ENCODE results near the gene DERA. TPM values are rescaled to one million over a fixed set of nuclear protein-coding genes. Genes with fewer than 3 reads are reported as not detected.
"Not testable (repeated sequence)": the region's sequence is repeated elsewhere in the genome, so short reads cannot be mapped to it uniquely, and the experiment has no call there.

DERA gene
- total RNA-seq, 1 donor from 2014 or later, result 5.6 TPM

DNA sequence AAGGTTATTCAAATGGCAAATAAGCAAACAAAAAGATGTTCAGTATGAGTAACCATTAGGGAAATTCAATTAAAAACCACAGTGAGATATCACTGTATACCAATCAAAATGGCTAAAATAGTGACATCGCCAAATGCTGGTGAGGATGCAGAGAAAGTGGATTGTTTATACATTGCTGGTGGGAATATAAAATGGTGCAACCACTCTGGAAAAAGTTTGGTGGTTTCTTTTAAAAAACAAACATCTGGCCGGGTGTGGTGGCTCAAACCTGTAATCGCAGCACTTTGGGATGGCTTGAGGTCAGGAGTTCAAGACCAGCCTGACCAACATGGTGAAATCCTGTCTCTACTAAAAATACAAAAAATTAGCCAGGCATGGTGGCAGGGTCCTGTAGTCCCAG lies 42.9 kb upstream of the DERA start:
- Histone ChIP-seq H3K4me1 (no peaks in the 10 kb centered on the region), H3K27ac (no peak overlapping the region), H3K9me3 (no peaks in the 10 kb centered on the region), H3K4me3 (no peak overlapping the region), H3K36me3 (no peaks in the 10 kb centered on the region), H3K27me3 (no peaks in the 10 kb centered on the region)
- no peak for DNase-seq (ENCODE audit: low spot score in 2 of 2)
- TF ChIP-seq, protein P1, sequence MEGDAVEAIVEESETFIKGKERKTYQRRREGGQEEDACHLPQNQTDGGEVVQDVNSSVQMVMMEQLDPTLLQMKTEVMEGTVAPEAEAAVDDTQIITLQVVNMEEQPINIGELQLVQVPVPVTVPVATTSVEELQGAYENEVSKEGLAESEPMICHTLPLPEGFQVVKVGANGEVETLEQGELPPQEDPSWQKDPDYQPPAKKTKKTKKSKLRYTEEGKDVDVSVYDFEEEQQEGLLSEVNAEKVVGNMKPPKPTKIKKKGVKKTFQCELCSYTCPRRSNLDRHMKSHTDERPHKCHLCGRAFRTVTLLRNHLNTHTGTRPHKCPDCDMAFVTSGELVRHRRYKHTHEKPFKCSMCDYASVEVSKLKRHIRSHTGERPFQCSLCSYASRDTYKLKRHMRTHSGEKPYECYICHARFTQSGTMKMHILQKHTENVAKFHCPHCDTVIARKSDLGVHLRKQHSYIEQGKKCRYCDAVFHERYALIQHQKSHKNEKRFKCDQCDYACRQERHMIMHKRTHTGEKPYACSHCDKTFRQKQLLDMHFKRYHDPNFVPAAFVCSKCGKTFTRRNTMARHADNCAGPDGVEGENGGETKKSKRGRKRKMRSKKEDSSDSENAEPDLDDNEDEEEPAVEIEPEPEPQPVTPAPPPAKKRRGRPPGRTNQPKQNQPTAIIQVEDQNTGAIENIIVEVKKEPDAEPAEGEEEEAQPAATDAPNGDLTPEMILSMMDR (IDR thresholded peaks at IDR 0.05), result no peak
- intact Hi-C loops (cut with DNase I), result no loop called here

DNA sequence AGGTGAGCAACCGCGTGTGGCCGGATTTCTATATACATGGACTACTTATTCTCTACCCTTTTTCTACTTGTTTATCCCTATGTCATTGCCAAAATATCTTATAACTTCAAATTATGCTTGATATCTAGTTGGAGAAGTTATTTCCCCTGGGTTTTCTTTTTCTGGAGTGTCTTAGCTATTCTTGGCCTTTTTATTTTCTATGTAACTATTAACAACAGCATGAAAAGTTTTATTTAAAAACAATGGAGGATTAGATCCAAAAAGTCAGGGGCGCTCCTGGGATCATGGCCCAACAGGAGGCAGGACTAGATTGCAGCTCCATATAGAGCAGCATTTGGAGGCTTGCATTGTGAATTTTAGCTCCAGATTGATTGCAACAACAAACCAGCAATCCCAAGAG lies 37.6 kb upstream of the DERA start:
- Histone ChIP-seq H3K27ac (no peak overlapping the region), H3K9me3 (no peaks in the 10 kb centered on the region), H3K27me3 (no peaks in the 10 kb centered on the region), H3K36me3 (no peaks in the 10 kb centered on the region), H3K4me3 (no peak overlapping the region), H3K4me1 (no peaks in the 10 kb centered on the region)
- TF ChIP-seq, protein P1 (IDR thresholded peaks at IDR 0.05), result no peak
- intact Hi-C loops (cut with DNase I), result no loop called here
- DNase-seq (ENCODE audit: low spot score in 2 of 2), result no peak

DNA sequence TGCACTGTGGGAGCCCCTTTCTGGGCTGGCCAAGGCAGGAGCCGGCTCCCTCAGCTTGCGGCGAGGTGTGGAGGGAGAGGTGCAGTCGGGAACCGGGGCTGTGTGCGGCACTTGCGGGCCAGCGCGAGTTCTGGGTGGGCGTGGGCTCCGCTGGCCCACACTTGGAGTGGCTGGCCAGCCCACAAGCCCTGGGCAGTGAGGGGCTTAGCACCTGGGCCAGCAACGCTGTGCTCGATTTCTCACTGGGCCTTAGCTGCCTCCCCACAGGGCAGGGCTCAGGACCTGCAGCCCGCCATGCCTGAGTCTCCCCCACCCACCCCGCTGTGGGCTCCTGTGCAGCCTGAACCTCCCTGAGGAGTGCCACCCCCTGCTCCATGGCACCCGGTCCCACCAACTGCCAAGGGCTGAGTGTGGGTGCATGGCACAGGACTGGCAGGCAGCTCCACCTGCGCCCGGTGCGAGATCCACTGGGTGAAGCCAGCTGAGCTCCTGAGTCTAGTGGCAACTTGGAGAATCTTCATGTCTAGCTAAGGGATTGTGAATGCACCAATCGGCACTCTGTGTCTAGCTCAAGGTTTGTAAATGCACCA lies 36.5 kb upstream of the DERA start:
- H3K4me1 ChIP-seq; H3K27ac ChIP-seq; intact Hi-C loops (cut with DNase I); H3K36me3 ChIP-seq; DNase-seq (ENCODE audit: low spot score in 2 of 2); H3K4me3 ChIP-seq; H3K9me3 ChIP-seq; H3K27me3 ChIP-seq: not testable (repeated sequence)

DNA sequence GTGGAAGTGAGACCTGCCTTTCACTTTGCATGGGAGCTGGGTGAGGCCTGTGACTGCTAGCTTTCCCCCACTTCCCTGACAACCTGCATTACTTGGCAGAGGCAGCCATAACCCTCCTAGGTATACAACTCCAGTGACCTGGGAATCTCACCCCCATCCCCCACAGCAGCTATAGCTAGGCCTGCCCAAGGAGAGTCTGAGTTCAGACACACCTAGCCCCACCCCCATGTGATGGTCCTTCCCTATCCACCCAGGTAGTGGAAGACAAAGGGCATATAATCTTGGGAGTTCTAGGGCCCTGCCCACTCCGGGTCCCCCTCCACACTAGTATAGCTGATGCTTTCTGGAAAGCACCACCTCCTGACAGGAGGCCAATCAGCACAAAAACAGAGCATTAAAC lies 35.3 kb upstream of the DERA start:
- no peak overlapping the region for H3K4me3 ChIP-seq
- DNase-seq (ENCODE audit: low spot score in 2 of 2), result no peak
- H3K36me3 ChIP-seq, result no peaks in the 10 kb centered on the region
- intact Hi-C loops (cut with DNase I), result no loop called here
- H3K27ac ChIP-seq, result no peak overlapping the region
- TF ChIP-seq, protein P1 (IDR thresholded peaks at IDR 0.05), result no peak
- H3K4me1 ChIP-seq, result no peaks in the 10 kb centered on the region
- no peaks in the 10 kb centered on the region for H3K27me3 ChIP-seq
- H3K9me3 ChIP-seq, result no peaks in the 10 kb centered on the region

DNA sequence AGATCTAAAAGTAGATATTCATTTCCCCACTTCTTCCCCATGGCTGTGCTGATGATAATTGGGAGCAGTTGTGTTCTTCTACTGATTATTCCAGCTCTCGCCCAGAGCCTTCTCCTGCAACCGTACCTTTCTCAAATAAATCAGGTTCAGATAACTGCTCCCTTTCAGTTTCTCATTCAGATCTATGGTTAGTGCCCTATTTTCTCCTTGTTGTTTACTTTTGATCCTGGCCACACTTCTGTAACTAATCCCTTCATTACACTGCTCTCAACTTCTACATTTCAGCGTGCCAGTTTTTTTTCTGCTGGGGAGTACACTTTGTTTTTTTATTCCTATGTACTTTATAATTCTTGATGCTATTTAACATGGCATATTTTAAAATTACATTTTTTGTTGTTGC lies 31.7 kb upstream of the DERA start:
- intact Hi-C loops (cut with DNase I), result no loop called here
- no peaks in the 10 kb centered on the region for H3K27me3 ChIP-seq

DNA sequence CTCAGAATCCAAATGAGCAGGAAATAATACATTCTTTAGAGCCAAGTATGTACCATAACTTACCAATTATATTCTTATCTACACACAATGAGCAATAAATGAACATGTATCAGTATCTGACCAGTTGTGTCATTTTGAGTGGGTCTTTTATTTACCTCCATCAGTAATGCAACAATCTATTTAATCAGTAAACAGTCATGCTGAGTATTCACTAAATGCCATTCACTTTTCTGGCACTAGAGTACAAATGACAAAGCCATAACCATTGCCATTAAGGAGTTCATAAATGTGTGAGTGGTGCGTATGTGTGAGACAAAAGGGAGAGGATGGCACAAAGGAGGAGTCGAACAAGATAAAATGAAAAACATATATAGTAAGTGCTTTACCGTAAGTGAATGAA lies 30.4 kb upstream of the DERA start:
- Histone ChIP-seq H3K27me3 (no peaks in the 10 kb centered on the region), H3K4me1 (peaks cover 3 to 14% of the 10 kb centered on the region in 2 donors), H3K9me3 (no peaks in the 10 kb centered on the region), H3K36me3 (no peaks in the 10 kb centered on the region), H3K27ac (peak overlapping the region in 1 of 2 donors; percentile 97), H3K4me3 (no peak overlapping the region)
- intact Hi-C loops (cut with DNase I), result no loop called here
- no peak for DNase-seq (ENCODE audit: low spot score in 2 of 2)
- TF ChIP-seq, protein P1 (IDR thresholded peaks at IDR 0.05), result no peak

More for the DNA sequence above, 31.7 kb upstream of the DERA start:
- H3K4me1 ChIP-seq, result peaks cover 3 to 10% of the 10 kb centered on the region in 2 donors
- no peaks in the 10 kb centered on the region for H3K9me3 ChIP-seq
- no peaks in the 10 kb centered on the region for H3K36me3 ChIP-seq
- DNase-seq (ENCODE audit: low spot score in 2 of 2), result no peak
- H3K4me3 ChIP-seq, result no peak overlapping the region
- no peak overlapping the region for H3K27ac ChIP-seq
- TF ChIP-seq, protein P1 (IDR thresholded peaks at IDR 0.05), result no peak

Data from ascending aorta (tissue), 2 donors.